HepG2 (cell line): ENCODE data around the gene GRM1. TPM values are rescaled to one million over a fixed set of nuclear protein-coding genes. Genes with fewer than 3 reads are reported as not detected.

ENCODE experiments used
- ATAC-seq: fragments of 200-7000 bp; cut with Tn5 transposase; 3 replicates; pipeline ENCODE4 v1.9.1; 2020; ENCODE audit warnings: mild to moderate bottlenecking, moderate library complexity
- BruUV-seq: library from RNA; stranded (reverse); fragments of 400-500 nt; replicated peaks from 2 replicates; lab custom pipeline; 2021; lab: Mats Ljungman, UMichigan
- CTCF ChIA-PET: fragments of 300-600 bp; formaldehyde crosslinking; extraction: SDS; loops from one replicate; lab custom pipeline; 2021; ENCODE audit warnings: low total read pairs, inconsistent platforms, low intra/inter-chr PET ratio; lab: Yijun Ruan, JAX
- POLR2A ChIA-PET: fragments of 350-600 bp; sonication (Branson Sonifier 250); formaldehyde crosslinking; loops from one replicate; lab custom pipeline; 2020; ENCODE audit warnings: antibody characterized with exemption, inconsistent platforms; lab: Yijun Ruan, JAX
- DNase-seq: peaks from one replicate; pipeline ENCODE4 v3.0.0-alpha.2; 2015; ENCODE audit warnings: low spot score
- FAIRE-seq: peaks from 3 replicates; lab custom pipeline; 2011; peaks lifted over from hg19 to GRCh38; lab: Jason Lieb, UNC
- H2AFZ ChIP-seq: one replicate; pipeline ENCODE4 v1.6.1; 2011; ENCODE audit warnings: low read length, inconsistent platforms
- H3K27ac ChIP-seq: fragments of 300-600 bp; 3 replicates; pipeline ENCODE4 v1.8.0; 2011; ENCODE audit warnings: mixed run types, mild to moderate bottlenecking, mixed read lengths, low read length, inconsistent platforms; ENCODE audit not compliant: insufficient read depth; ENCODE audit errors: extremely low read length
- H3K27me3 ChIP-seq, 2 experiments: fragments of 200-600 bp in 1 of 2; 2 replicates in 1 of 2; 3 replicates in 1 of 2; pipeline versions ENCODE4 v1.6.0 to v1.8.0; 2011; ENCODE audit warnings: low read length in 2 of 2, mild to moderate bottlenecking in 2 of 2, moderate library complexity in 2 of 2, inconsistent platforms in 1 of 2; ENCODE audit not compliant: insufficient read depth in 2 of 2, control insufficient read depth in 1 of 2
- H3K36me3 ChIP-seq, 2 experiments: fragments of 200-600 bp in 1 of 2; replicated peaks in 1 of 2; 2 replicates in 1 of 2; 3 replicates in 1 of 2; pipeline versions ENCODE4 v1.5.1 to v1.8.0; 2011; ENCODE audit warnings: low read length in 2 of 2, inconsistent platforms in 1 of 2; ENCODE audit not compliant: insufficient read depth in 2 of 2, control insufficient read depth in 1 of 2
- H3K4me1 ChIP-seq: 2 replicates; pipeline ENCODE4 v1.5.1; 2012; ENCODE audit warnings: low read length, inconsistent platforms; ENCODE audit not compliant: insufficient read depth
- H3K4me2 ChIP-seq: 2 replicates; pipeline ENCODE4 v1.6.0; 2011; ENCODE audit warnings: low read depth, low read length, inconsistent platforms
- H3K4me3 ChIP-seq, 3 experiments: fragments of 200-600 bp in 1 of 3; sonication (generic), shearing (Covaris generic) in 1 of 3; replicated peaks in 1 of 3; 2 replicates each; pipeline ENCODE4 v1.5.1; 2011 to 2016; ENCODE audit warnings: low read length in 3 of 3, inconsistent platforms in 2 of 3, low read depth in 2 of 3, mild to moderate bottlenecking in 2 of 3, control low read depth in 1 of 3, mixed read lengths in 1 of 3; ENCODE audit not compliant: insufficient read depth in 1 of 3
- H3K79me2 ChIP-seq: one replicate; pipeline ENCODE4 v1.6.1; 2011; ENCODE audit warnings: low read length, inconsistent platforms; ENCODE audit not compliant: insufficient read depth
- H3K9ac ChIP-seq: 2 replicates; pipeline ENCODE4 v1.6.0; 2011; ENCODE audit warnings: mild to moderate bottlenecking, low read depth, low read length, inconsistent platforms; ENCODE audit not compliant: insufficient read depth
- H3K9me3 ChIP-seq: 2 replicates; pipeline ENCODE4 v1.5.1; 2012; ENCODE audit warnings: mild to moderate bottlenecking, low read length
- H4K20me1 ChIP-seq: 2 replicates; pipeline ENCODE4 v1.6.0; 2011; ENCODE audit warnings: inconsistent platforms, mild to moderate bottlenecking, low read length, moderate library complexity; ENCODE audit not compliant: insufficient read depth
- CC2D1A ChIP-seq: sonication (generic); formaldehyde crosslinking; IDR thresholded peaks from 2 replicates; pipeline ENCODE4 v1.8.1; 2023; ENCODE audit warnings: mild to moderate bottlenecking, missing genetic modification reagents
- EHMT2 ChIP-seq: fragments of 200-600 bp; sonication (generic); IDR thresholded peaks from 2 replicates; pipeline ENCODE4 v1.7.0; 2017; ENCODE audit warnings: antibody characterized with exemption, low read depth, low read length, borderline replicate concordance
- KLF6 ChIP-seq: IDR thresholded peaks from 2 replicates; pipeline ENCODE4 v1.8.0; 2016; ENCODE audit warnings: missing biosample characterization, missing genetic modification reagents
- YEATS2 ChIP-seq: sonication (generic); formaldehyde crosslinking; IDR thresholded peaks from 2 replicates; pipeline ENCODE4 v1.4.0; 2020; ENCODE audit warnings: missing genetic modification reagents, borderline replicate concordance
- ZNF652 ChIP-seq: IDR thresholded peaks from 2 replicates; pipeline ENCODE4 v1.6.1; 2016; ENCODE audit warnings: low read depth, borderline replicate concordance
- WGBS: methylation state at CpG from one replicate; pipeline ENCODE4 v1.1.6; 2017; ENCODE audit warnings: low lambda C conversion rate; 5-methylcytosine and 5-hydroxymethylcytosine counted together
- in situ Hi-C: cut with HindIII; loops from 2 replicates; pipeline ENCODE4 v1.10.0; 2017; ENCODE audit warnings: low pct_unique_long_range_greater_than_20kb; ENCODE audit not compliant: extremely low pct_ligation_motif_present
- intact Hi-C: fragments of 100-400 bp; cut with micrococcal nuclease; formaldehyde crosslinking; loops from one replicate; pipeline ENCODE4 v1.10.0; 2022; ENCODE audit not compliant: unreplicated experiment
- polyA plus RNA-seq, 8 experiments: library from polyadenylated mRNA; depleted of rRNA in 3 of 8; stranded (reverse) in 7 of 8; unstranded in 1 of 8; fragments of >200 nt; fragmentation: Illumina TruSeq in 4 of 8; extraction: Trizol in 4 of 8; gene quantifications; 2 replicates each; pipeline versions ENCODE4 v1.2.1 to v1.2.3, GENCODE V29; 2011 to 2016; ENCODE audit warnings: low read depth in 4 of 8, missing spikeins in 1 of 8, mixed read lengths in 1 of 8; ENCODE audit not compliant: insufficient read depth in 1 of 8
- total RNA-seq, 5 experiments: library from RNA; depleted of rRNA; stranded (reverse); fragments of >200 nt; fragmentation: Illumina TruSeq; extraction: Trizol; gene quantifications; 2 replicates each; pipeline ENCODE4 v1.2.3, GENCODE V29; 2016; ENCODE audit warnings: low read depth in 1 of 5
- TF ChIP-seq, protein P1 (sequence below): sonication (generic); formaldehyde crosslinking; IDR thresholded peaks from 2 replicates; pipeline ENCODE4 v1.4.0; 2020; ENCODE audit warnings: missing genetic modification reagents, mild to moderate bottlenecking, borderline replicate concordance

The GRM1 gene
- total and polyA plus RNA-seq, 2 of the 13 experiments (the other 11 are each of a cell fraction or from before 2014, with no cell fraction given): 0.09 TPM; not detected in 1

DNA sequence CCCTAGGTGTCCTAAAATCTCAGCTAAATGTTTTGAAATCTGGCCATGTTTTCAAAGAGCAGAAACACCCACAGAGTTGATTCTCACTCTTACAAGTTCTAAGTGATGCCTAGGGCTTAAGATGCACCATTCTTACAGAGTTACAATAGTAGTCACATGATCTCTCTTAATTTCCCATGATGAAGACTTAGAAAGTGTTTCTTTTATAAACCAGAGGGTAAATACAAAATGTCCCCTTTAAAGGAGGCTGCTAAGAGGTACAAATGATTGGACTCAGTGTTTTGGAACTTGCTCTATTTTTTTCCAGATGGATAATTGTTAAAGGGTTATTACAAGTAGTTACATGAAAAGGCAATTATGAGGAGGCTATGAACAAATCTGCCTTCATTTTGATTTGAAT lies 244.6 kb downstream of the GRM1 start:
- FAIRE-seq: no peak
- CTCF ChIA-PET: no interaction called here
- intact Hi-C loops: no loop called here

DNA sequence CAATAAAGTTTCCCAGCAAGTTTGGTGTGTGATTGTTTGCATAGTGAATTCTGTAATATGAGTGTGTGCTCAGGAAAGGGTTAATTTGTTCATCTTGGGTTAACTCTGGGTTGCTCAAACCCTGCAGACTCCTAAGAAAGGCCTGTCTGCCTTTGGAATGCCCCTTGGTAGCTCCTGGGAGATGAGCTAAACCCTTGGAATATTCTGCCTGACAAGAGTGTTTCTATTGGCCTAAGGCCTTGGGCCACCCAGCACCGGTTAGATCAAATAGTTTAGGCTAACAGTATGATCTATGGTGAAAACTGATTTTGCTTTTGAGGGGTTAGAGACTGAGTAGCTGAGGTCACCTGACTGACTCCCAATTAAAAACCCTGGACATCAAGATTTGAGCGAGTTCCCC lies 248.3 kb downstream of the GRM1 start:
- Histone ChIP-seq H3K79me2 (no peaks in the 10 kb centered on the region), H4K20me1 (no peaks in the 10 kb centered on the region), H3K4me3 (no peak overlapping the region), H3K27me3 (no peaks in the 10 kb centered on the region; a peak in 1 of 5 replicates), H3K4me2 (no peak overlapping the region), H3K9ac (no peak overlapping the region), H3K36me3 (no peaks in the 10 kb centered on the region), H3K27ac (no peak overlapping the region), H2AFZ (no peak overlapping the region), H3K4me1 (no peaks in the 10 kb centered on the region), H3K9me3 (no peaks in the 10 kb centered on the region)
- ChIA-PET CTCF (no interaction called here), POLR2A (no interaction called here)
- ATAC-seq: no peak
- in situ Hi-C loops: no loop called here
- TF ChIP-seq ZNF652 (CRISPR knock-in tag) (peak; percentile 35; the same call in 1 of the 2 replicates), EHMT2 (no peak)
- TF ChIP-seq, protein P1, sequence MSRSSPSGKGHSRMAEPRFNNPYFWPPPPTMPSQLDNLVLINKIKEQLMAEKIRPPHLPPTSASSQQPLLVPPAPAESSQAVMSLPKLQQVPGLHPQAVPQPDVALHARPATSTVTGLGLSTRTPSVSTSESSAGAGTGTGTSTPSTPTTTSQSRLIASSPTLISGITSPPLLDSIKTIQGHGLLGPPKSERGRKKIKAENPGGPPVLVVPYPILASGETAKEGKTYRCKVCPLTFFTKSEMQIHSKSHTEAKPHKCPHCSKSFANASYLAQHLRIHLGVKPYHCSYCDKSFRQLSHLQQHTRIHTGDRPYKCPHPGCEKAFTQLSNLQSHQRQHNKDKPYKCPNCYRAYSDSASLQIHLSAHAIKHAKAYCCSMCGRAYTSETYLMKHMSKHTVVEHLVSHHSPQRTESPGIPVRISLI: no peak
- intact Hi-C loops: no loop called here
- FAIRE-seq: no peak
- BruUV-seq: no TSS peak
- no peak for DNase-seq
- WGBS: 14% methylated on average over 2 of the region's 2 CpGs

More for the DNA sequence above, 244.6 kb downstream of the GRM1 start:
- Histone ChIP-seq H3K4me1 (no peaks in the 10 kb centered on the region), H3K9me3 (no peaks in the 10 kb centered on the region), H3K4me3 (no peak overlapping the region), H3K79me2 (no peaks in the 10 kb centered on the region), H3K36me3 (no peaks in the 10 kb centered on the region), H3K4me2 (no peak overlapping the region), H4K20me1 (no peaks in the 10 kb centered on the region), H3K27ac (no peak overlapping the region), H2AFZ (no peak overlapping the region), H3K9ac (no peak overlapping the region), H3K27me3 (no peaks in the 10 kb centered on the region)
- POLR2A ChIA-PET: no interaction called here
- BruUV-seq: no TSS peak
- ATAC-seq (no peak), DNase-seq (no peak)
- in situ Hi-C loops: no loop called here
- TF ChIP-seq CC2D1A (CRISPR knock-in tag) (no peak), YEATS2 (CRISPR knock-in tag) (no peak), KLF6 (CRISPR knock-in tag) (no peak)
